HepG2 (cell line): ENCODE results near the gene OAS3. TPM values are rescaled to one million over a fixed set of nuclear protein-coding genes. Genes with fewer than 3 reads are reported as not detected.

Source experiments
- ATAC-seq: fragments of 200-7000 bp; cut with Tn5 transposase; 3 replicates; pipeline ENCODE4 v1.9.1; 2020; ENCODE audit warnings: mild to moderate bottlenecking, moderate library complexity
- BruUV-seq: library from RNA; stranded (reverse); fragments of 400-500 nt; replicated peaks from 2 replicates; lab custom pipeline; 2021; lab: Mats Ljungman, UMichigan
- CTCF ChIA-PET: fragments of 300-600 bp; formaldehyde crosslinking; extraction: SDS; loops from one replicate; lab custom pipeline; 2021; ENCODE audit warnings: low total read pairs, inconsistent platforms, low intra/inter-chr PET ratio; lab: Yijun Ruan, JAX
- POLR2A ChIA-PET: fragments of 350-600 bp; sonication (Branson Sonifier 250); formaldehyde crosslinking; loops from one replicate; lab custom pipeline; 2020; ENCODE audit warnings: antibody characterized with exemption, inconsistent platforms; lab: Yijun Ruan, JAX
- DNase-seq: peaks from one replicate; pipeline ENCODE4 v3.0.0-alpha.2; 2015; ENCODE audit warnings: low spot score
- FAIRE-seq: peaks from 3 replicates; lab custom pipeline; 2011; peaks lifted over from hg19 to GRCh38; lab: Jason Lieb, UNC
- H2AFZ ChIP-seq: one replicate; pipeline ENCODE4 v1.6.1; 2011; ENCODE audit warnings: low read length, inconsistent platforms
- H3K27ac ChIP-seq: fragments of 300-600 bp; 3 replicates; pipeline ENCODE4 v1.8.0; 2011; ENCODE audit warnings: mixed run types, mild to moderate bottlenecking, mixed read lengths, low read length, inconsistent platforms; ENCODE audit not compliant: insufficient read depth; ENCODE audit errors: extremely low read length
- H3K27me3 ChIP-seq, 2 experiments: fragments of 200-600 bp in 1 of 2; 2 replicates in 1 of 2; 3 replicates in 1 of 2; pipeline versions ENCODE4 v1.6.0 to v1.8.0; 2011; ENCODE audit warnings: low read length in 2 of 2, mild to moderate bottlenecking in 2 of 2, moderate library complexity in 2 of 2, inconsistent platforms in 1 of 2; ENCODE audit not compliant: insufficient read depth in 2 of 2, control insufficient read depth in 1 of 2
- H3K36me3 ChIP-seq, 2 experiments: fragments of 200-600 bp in 1 of 2; replicated peaks in 1 of 2; 2 replicates in 1 of 2; 3 replicates in 1 of 2; pipeline versions ENCODE4 v1.5.1 to v1.8.0; 2011; ENCODE audit warnings: low read length in 2 of 2, inconsistent platforms in 1 of 2; ENCODE audit not compliant: insufficient read depth in 2 of 2, control insufficient read depth in 1 of 2
- H3K4me1 ChIP-seq: 2 replicates; pipeline ENCODE4 v1.5.1; 2012; ENCODE audit warnings: low read length, inconsistent platforms; ENCODE audit not compliant: insufficient read depth
- H3K4me2 ChIP-seq: 2 replicates; pipeline ENCODE4 v1.6.0; 2011; ENCODE audit warnings: low read depth, low read length, inconsistent platforms
- H3K4me3 ChIP-seq, 3 experiments: fragments of 200-600 bp in 1 of 3; sonication (generic), shearing (Covaris generic) in 1 of 3; replicated peaks in 1 of 3; 2 replicates each; pipeline ENCODE4 v1.5.1; 2011 to 2016; ENCODE audit warnings: low read length in 3 of 3, inconsistent platforms in 2 of 3, low read depth in 2 of 3, mild to moderate bottlenecking in 2 of 3, control low read depth in 1 of 3, mixed read lengths in 1 of 3; ENCODE audit not compliant: insufficient read depth in 1 of 3
- H3K79me2 ChIP-seq: one replicate; pipeline ENCODE4 v1.6.1; 2011; ENCODE audit warnings: low read length, inconsistent platforms; ENCODE audit not compliant: insufficient read depth
- H3K9ac ChIP-seq: 2 replicates; pipeline ENCODE4 v1.6.0; 2011; ENCODE audit warnings: mild to moderate bottlenecking, low read depth, low read length, inconsistent platforms; ENCODE audit not compliant: insufficient read depth
- H3K9me3 ChIP-seq: 2 replicates; pipeline ENCODE4 v1.5.1; 2012; ENCODE audit warnings: mild to moderate bottlenecking, low read length
- H4K20me1 ChIP-seq: 2 replicates; pipeline ENCODE4 v1.6.0; 2011; ENCODE audit warnings: inconsistent platforms, mild to moderate bottlenecking, low read length, moderate library complexity; ENCODE audit not compliant: insufficient read depth
- WGBS: methylation state at CpG from one replicate; pipeline ENCODE4 v1.1.6; 2017; ENCODE audit warnings: low lambda C conversion rate; 5-methylcytosine and 5-hydroxymethylcytosine counted together
- in situ Hi-C: cut with HindIII; loops from 2 replicates; pipeline ENCODE4 v1.10.0; 2017; ENCODE audit warnings: low pct_unique_long_range_greater_than_20kb; ENCODE audit not compliant: extremely low pct_ligation_motif_present
- intact Hi-C: fragments of 100-400 bp; cut with micrococcal nuclease; formaldehyde crosslinking; loops from one replicate; pipeline ENCODE4 v1.10.0; 2022; ENCODE audit not compliant: unreplicated experiment
- polyA plus RNA-seq, 8 experiments: library from polyadenylated mRNA; depleted of rRNA in 3 of 8; stranded (reverse) in 7 of 8; unstranded in 1 of 8; fragments of >200 nt; fragmentation: Illumina TruSeq in 4 of 8; extraction: Trizol in 4 of 8; gene quantifications; 2 replicates each; pipeline versions ENCODE4 v1.2.1 to v1.2.3, GENCODE V29; 2011 to 2016; ENCODE audit warnings: low read depth in 4 of 8, missing spikeins in 1 of 8, mixed read lengths in 1 of 8; ENCODE audit not compliant: insufficient read depth in 1 of 8
- total RNA-seq, 5 experiments: library from RNA; depleted of rRNA; stranded (reverse); fragments of >200 nt; fragmentation: Illumina TruSeq; extraction: Trizol; gene quantifications; 2 replicates each; pipeline ENCODE4 v1.2.3, GENCODE V29; 2016; ENCODE audit warnings: low read depth in 1 of 5
- TF ChIP-seq, protein P1 (sequence below): sonication (generic); formaldehyde crosslinking; IDR thresholded peaks from one replicate; pipeline ENCODE4 v1.5.1; 2020; ENCODE audit warnings: mild to moderate bottlenecking, missing genetic modification reagents; ENCODE audit errors: not compliant biosample characterization
- TF ChIP-seq, protein P2 (sequence below): sonication (generic); formaldehyde crosslinking; IDR thresholded peaks from 2 replicates; pipeline ENCODE4 v1.5.0; 2020; ENCODE audit warnings: missing genetic modification reagents, mild to moderate bottlenecking, borderline replicate concordance

Gene OAS3
- total and polyA plus RNA-seq, 2 of the 13 experiments (the other 11 are each of a cell fraction or from before 2014, with no cell fraction given): 4.8 to 10.5 TPM

DNA sequence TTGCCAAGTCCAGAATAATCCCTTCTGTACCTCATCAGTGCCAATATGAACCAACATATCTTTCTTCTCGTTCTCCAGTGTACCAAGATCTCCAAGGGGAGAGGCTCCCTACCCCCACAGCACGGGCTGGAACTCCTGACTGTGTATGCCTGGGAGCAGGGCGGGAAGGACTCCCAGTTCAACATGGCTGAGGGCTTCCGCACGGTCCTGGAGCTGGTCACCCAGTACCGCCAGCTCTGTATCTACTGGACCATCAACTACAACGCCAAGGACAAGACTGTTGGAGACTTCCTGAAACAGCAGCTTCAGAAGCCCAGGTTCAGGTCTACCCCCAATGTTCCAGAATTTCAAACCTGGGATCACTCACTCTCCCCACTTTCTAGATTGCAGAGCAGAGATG lies 29.6 kb downstream of the OAS3 start:
- FAIRE-seq: no peak

More for the DNA sequence above, 29.6 kb downstream of the OAS3 start:
- intact Hi-C loops: no loop called here
- Histone ChIP-seq H3K27me3 (no peaks in the 10 kb centered on the region), H3K4me3 (no peak overlapping the region), H3K36me3 (peaks cover 2 to 7% of the 10 kb centered on the region in 2 experiments; a peak in 3 of 5 replicates), H3K79me2 (no peaks in the 10 kb centered on the region), H3K9me3 (no peaks in the 10 kb centered on the region), H3K9ac (no peak overlapping the region), H3K27ac (no peak overlapping the region), H3K4me1 (peaks cover 6% of the 10 kb centered on the region; the same call in 1 of the 2 replicates), H2AFZ (no peak overlapping the region), H4K20me1 (no peaks in the 10 kb centered on the region), H3K4me2 (no peak overlapping the region)
- 85% methylated on average over 7 of the region's 7 CpGs for WGBS
- ChIA-PET POLR2A (no interaction called here), CTCF (no interaction called here)
- in situ Hi-C loops: no loop called here
- ATAC-seq (no peak), DNase-seq (no peak)
- TF ChIP-seq, protein P1, sequence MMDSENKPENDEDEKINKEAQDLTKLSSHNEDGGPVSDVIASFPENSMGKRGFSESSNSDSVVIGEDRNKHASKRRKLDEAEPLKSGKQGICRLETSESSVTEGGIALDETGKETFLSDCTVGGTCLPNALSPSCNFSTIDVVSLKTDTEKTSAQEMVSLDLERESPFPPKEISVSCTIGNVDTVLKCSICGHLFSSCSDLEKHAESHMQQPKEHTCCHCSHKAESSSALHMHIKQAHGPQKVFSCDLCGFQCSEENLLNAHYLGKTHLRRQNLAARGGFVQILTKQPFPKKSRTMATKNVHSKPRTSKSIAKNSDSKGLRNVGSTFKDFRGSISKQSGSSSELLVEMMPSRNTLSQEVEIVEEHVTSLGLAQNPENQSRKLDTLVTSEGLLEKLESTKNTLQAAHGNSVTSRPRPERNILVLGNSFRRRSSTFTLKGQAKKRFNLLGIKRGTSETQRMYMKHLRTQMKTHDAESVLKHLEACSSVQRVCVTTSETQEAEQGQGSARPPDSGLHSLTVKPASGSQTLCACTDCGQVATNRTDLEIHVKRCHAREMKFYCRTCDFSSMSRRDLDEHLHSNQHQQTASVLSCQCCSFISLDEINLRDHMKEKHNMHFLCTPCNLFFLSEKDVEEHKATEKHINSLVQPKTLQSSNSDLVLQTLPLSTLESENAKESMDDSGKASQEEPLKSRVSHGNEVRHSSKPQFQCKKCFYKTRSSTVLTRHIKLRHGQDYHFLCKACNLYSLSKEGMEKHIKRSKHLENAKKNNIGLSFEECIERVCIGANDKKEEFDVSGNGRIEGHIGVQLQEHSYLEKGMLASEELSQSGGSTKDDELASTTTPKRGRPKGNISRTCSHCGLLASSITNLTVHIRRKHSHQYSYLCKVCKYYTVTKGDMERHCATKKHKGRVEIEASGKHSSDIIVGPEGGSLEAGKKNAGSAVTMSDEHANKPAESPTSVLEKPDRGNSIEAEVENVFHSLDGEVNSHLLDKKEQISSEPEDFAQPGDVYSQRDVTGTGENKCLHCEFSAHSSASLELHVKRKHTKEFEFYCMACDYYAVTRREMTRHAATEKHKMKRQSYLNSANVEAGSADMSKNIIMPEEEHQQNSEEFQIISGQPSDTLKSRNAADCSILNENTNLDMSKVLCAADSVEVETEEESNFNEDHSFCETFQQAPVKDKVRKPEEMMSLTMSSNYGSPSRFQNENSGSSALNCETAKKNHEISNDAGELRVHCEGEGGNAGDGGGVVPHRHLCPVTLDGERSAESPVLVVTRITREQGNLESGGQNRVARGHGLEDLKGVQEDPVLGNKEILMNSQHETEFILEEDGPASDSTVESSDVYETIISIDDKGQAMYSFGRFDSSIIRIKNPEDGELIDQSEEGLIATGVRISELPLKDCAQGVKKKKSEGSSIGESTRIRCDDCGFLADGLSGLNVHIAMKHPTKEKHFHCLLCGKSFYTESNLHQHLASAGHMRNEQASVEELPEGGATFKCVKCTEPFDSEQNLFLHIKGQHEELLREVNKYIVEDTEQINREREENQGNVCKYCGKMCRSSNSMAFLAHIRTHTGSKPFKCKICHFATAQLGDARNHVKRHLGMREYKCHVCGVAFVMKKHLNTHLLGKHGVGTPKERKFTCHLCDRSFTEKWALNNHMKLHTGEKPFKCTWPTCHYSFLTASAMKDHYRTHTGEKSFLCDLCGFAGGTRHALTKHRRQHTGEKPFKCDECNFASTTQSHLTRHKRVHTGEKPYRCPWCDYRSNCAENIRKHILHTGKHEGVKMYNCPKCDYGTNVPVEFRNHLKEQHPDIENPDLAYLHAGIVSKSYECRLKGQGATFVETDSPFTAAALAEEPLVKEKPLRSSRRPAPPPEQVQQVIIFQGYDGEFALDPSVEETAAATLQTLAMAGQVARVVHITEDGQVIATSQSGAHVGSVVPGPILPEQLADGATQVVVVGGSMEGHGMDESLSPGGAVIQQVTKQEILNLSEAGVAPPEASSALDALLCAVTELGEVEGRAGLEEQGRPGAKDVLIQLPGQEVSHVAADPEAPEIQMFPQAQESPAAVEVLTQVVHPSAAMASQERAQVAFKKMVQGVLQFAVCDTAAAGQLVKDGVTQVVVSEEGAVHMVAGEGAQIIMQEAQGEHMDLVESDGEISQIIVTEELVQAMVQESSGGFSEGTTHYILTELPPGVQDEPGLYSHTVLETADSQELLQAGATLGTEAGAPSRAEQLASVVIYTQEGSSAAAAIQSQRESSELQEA (CRISPR knock-in tag): no peak
- TF ChIP-seq, protein P2, sequence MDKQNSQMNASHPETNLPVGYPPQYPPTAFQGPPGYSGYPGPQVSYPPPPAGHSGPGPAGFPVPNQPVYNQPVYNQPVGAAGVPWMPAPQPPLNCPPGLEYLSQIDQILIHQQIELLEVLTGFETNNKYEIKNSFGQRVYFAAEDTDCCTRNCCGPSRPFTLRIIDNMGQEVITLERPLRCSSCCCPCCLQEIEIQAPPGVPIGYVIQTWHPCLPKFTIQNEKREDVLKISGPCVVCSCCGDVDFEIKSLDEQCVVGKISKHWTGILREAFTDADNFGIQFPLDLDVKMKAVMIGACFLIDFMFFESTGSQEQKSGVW: no peak
- no TSS peak for BruUV-seq
